ENCODE measurements around the gene ATL2.
"Not testable (repeated sequence)": the region's sequence is repeated elsewhere in the genome, so short reads cannot be mapped to it uniquely, and the experiment has no call there.

Gene ATL2

DNA sequence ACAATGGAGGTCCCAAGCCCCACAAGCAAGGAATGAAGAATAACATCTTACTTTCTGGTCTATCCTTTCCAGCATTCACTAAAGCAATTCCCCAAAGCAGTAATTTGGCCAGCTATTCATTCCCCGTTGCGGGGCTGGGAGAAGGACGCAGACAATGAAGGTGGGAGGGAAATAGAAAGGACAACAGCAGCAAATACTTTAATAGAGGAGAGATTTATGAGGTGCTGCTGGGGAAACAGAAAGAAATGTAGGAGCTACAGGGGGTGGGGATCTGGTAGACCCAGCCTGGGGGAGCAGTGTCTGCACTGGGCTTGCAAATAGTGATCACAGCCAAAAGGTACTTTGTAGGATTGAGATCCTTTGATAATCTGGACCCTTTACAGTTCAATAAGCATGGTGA lies 13.9 kb upstream of the ATL2 start:
- no peak for DNase-seq (ENCODE audit: low spot score)

DNA sequence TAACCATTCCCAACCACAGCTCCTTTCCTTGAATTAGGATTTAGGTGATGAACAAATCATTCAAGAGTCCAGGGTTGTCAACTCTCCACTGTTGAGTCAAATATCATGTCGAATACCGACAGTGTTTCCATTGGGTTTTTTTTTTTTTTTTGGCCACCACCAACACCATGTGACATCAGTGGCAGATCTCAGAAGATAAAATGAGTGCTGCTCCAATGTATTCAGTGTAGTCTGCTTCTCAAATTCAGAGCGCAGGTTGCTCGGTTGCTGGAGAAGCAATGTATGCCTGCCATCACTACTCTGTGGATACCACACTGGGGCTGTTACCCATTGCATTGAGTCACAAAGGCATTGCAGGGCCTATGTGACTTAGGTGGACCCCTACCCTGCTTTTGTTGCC lies 10.8 kb upstream of the ATL2 start:
- DNase-seq (ENCODE audit: low spot score) = no peak

DNA sequence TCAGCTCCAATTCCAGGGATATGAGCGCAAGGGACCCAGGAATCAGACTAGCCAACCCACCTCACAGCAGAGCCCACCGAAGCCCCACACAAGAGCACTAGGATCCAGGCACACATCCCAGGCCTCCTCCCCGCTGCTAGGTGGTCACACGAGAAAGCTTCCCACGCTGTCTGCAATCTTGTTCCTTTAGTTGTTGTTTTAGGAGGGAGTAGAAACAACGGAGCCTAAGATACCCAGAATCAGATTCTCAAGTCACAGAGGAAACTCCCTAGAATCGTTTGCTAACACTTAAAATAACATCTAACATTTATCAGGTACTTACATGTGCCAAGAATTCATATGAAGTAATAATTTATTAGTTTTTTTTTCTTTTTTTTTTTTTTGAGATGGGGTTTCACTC lies 9.7 kb upstream of the ATL2 start:
- no peak for DNase-seq (ENCODE audit: low spot score)

DNA sequence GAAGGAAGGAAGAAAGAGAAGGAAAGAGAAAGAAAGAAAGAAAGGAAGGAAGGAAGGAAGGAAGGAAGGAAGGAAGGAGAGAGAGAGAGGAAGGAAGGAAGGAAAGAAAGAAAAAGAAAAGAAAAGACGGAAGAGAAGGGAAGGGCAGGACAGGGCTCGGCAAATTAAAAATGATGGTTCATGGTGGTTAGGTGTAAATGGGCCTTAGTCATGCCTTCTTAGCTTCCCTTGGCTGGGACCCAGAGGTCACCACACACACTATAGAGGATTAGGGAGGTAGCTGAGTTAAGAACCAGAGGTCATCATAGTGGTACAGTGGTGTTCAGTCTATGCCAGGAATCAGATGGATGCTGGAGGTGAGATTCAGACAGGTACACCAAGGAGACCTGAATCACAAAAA lies 9.3 kb upstream of the ATL2 start:
- peak; percentile 46 for DNase-seq (ENCODE audit: low spot score)

GRCh38 chr2:38384338-38384737 lies 7.3 kb upstream of the ATL2 start:
- DNase-seq (ENCODE audit: low spot score) = no peak

DNA sequence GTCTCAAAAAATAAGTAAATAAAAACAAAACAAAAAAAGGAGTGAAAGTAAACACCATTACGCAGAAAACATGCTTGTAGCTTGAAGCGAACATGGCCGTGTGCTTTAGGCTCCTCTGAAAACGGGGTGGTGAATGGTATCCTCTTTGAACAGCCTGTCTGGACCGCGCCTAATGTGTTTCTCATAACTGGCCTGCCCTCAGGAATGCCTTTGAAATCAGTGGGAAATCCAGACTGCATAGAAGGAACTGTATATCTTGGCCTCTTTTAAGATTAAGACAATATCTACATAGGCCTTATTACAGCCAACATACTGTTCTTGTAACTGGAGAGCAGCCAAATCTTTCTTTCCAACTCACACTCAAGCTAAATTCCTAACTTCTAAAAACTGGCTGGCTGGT lies 6.7 kb upstream of the ATL2 start:
- DNase-seq (ENCODE audit: low spot score) = not testable (repeated sequence)

DNA sequence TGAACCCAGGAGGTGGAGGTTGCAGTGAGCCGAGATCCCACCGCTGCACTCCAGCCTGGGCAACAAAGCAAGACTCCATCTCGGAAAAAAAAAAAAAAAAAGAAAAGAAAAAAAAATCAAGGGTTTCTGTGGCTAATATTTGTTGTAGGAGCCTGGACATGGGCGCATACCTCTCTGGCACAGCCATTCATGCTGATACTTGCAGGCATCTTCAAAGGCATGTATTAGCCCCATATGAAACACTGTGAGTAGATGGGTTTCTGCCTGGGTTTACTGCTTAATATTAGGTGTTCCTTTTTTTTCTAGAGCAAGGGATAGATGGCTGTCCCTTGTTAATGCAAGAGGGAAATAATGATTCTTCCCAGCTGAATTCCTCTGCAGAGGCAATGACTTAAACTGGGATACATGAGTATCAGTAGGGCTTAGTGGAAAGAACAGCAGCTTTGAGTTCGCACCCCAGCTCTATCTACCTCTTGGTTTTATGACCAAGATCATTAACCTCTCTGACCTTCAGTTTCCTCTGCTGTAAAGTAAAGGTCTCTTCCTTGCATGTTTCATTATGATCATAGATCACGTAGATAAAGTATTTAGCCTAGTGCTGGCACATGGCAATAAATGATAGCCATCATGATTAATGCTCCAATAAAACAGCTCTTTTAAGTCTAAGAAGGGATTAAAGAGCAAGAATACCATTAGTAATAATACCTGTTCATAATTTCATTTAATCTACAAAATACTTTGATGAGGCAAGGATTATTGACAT lies 4.5 kb upstream of the ATL2 start:
- DNase-seq (ENCODE audit: low spot score) = no peak

- no peak for DNase-seq (ENCODE audit: low spot score)
These were observed 3.5 kb upstream of the ATL2 start for GRCh38 chr2:38380397-38381130.

DNA sequence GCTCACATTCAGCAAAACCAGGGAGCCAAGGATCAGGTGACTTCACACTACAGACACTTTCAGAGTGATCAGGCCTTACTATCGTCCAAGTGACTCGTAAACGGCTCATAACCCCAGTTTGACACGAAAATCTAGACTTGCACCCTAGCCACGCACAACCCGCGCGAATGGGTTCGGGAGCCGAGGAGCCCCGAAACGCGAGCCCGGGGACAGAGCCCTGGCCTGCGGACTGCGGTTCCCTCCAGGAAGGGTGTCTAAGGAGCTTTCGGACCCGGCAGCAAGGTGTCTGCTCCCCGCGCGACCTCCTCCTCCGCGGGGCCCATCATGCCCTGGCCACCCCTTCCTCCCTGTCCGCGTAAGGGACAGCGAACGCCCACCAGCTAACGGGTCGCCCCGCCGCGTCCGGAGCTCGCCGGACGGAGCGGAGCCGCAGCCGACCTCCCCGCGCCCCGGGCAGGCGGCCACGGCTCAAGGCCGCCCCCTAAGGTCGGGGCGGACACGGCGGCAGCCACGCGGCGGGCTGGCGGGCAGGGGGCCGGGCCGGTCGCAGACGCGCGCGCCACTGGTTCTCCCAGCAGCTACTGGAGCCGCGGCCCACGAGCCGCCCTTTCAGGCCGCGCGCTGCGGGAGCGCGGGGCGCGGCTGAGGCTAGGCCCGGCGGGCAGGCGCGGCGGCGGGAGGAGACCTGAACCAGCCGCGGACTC lies 575 bp downstream of the ATL2 start:
- peak; percentile 91 for DNase-seq (ENCODE audit: low spot score)

DNA sequence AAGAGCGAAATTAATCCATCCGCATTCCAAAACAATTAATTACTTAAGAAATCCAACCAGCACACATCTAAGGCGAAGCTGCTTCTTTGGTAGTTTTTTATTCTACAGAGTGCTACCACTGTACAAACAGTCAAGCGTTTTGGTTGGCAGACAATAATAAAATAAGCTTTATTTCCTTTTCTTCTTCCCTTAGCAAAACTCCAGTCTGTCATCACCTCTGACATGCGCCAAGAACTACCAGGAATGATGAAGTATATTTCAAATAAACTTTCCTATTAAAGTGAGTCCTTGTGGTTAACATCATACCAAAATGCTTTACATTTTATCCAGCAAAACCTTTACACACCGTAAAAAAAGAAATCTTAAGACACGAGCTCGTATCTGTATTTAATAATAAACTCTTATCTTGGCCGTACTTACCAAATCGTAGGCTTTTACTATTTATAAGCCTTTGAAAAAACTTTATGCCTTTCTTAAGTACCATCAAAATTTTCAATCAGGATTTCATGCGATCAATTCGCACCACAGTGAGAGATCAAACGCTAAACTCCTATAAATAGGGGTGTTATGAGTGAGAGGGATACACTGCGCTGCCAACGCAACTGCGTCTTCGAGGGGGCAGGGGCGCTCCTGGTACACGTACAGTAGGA lies 1.3 kb downstream of the ATL2 start:
- DNase-seq (ENCODE audit: low spot score) = peak; percentile 21

- no peak for DNase-seq (ENCODE audit: low spot score)
These were observed 2.1 kb downstream of the ATL2 start for GRCh38 chr2:38374984-38375383.

DNA sequence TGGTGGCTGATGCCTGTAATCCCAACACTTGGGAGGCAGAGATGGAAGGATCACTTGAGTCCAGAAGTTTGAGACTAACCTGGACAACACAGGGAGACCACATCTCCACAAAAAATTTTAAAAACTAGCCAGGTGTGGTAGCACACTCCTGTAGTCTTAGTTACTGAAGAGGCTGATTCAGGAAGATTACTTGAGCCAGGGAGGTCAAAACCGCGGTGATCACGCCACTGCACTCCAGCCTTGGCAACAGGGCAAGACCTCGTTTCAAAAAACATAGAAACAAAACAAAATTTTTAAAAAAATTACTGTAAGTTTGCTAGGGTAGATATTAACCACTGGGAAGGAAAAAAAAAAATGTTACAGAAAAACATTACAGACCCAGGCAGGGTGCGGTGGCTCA lies 5.8 kb downstream of the ATL2 start:
- no peak for DNase-seq (ENCODE audit: low spot score)

- no peak for DNase-seq (ENCODE audit: low spot score)
These were observed 6.4 kb downstream of the ATL2 start for GRCh38 chr2:38370664-38371063.

DNA sequence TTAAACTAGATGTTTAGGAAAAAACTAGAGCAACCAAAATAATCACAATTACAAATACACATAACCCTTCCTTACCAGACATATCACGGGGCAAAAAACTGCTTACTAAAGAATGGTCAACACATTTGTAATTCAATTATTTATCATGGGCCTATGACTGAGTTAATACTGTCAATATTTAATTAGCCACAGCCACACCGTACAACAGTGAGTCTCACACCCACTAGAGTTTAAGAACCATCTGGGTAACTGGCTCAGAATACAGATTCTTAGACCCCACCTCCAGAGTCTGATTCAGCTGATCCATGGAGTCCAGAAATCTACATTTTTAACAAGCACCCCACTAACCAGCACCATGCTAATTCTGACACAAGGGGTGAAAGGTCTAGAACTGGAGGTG lies 14.8 kb downstream of the ATL2 start:
- no peak for DNase-seq (ENCODE audit: low spot score)

GRCh38 chr2:38360177-38360576 lies 16.9 kb downstream of the ATL2 start:
- no peak for DNase-seq (ENCODE audit: low spot score)

GRCh38 chr2:38353402-38353801 lies 23.7 kb downstream of the ATL2 start:
- DNase-seq (ENCODE audit: low spot score) = no peak

GRCh38 chr2:38352336-38352735 lies 24.7 kb downstream of the ATL2 start:
- no peak for DNase-seq (ENCODE audit: low spot score)

DNA sequence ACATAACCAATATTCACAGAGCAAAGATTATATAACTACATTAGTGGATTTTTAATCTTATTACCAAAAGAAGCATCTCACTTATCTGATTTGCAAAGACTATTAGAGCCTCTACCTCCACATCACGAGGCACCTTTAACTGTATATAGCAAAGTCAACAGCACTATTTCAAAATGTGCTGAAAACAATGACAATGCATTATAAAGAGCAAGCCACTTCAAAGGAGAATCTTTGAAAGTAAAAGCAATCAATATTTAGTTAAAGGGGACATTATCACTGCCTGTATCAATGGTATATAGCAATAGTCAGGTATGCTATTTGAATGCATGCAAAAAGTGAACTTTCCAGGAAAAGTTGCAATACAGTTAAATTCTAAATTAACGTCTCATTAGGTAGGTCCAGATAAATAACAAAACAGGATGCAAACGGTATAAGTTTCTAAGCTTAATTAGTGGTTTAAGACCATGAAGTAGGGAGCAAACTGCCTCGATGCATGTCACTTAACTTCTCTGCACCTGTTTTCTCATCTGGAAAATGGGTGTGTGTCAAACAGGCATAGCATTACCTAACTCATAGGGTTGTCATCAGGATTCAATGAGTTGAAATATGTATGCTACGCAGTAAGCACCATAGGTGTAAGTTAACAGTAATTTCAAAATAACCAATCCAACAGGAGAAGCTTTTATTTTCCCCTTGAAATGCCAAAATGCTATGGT lies 31.6 kb downstream of the ATL2 start:
- DNase-seq (ENCODE audit: low spot score) = no peak

- DNase-seq (ENCODE audit: low spot score) = no peak
These were observed 32.3 kb downstream of the ATL2 start for GRCh38 chr2:38344813-38345212.

- no peak for DNase-seq (ENCODE audit: low spot score)
These were observed 33.9 kb downstream of the ATL2 start for GRCh38 chr2:38343212-38343611.

- DNase-seq (ENCODE audit: low spot score) = no peak
These were observed 40.5 kb downstream of the ATL2 start for GRCh38 chr2:38336621-38337020.

GRCh38 chr2:38330754-38331153 lies 46.3 kb downstream of the ATL2 start:
- no peak for DNase-seq (ENCODE audit: low spot score)

All from RKO (cell line).